Measurements from ENCODE around the gene SYT9.

The SYT9 gene

GRCh38 chr11:7435176-7435575, 183.5 kb downstream of the SYT9 start:
- Histone ChIP-seq H3K36me3 (replicated peaks) (no peaks in the 10 kb centered on the region), H3K9me3 (no peaks in the 10 kb centered on the region), H3K4me1 (no peaks in the 10 kb centered on the region; the same call in 1 of the 2 replicates), H3K4me3 (no peak overlapping the region), H3K27me3 (ENCODE audit: low read depth) (no peaks in the 10 kb centered on the region)
- in situ Hi-C loops (cut with MboI; ENCODE audit: low sequenced_read_pairs), result loop anchor here (25.0 kb wide), 1 partner anchor 298 kb away; no protein-coding TSS in a partner anchor
- DNase-seq (ENCODE audit: low spot score in 2 of 2), result no peak

GRCh38 chr11:7436146-7436545, 184.4 kb downstream of the SYT9 start:
- peak in 1 of 2 experiments; percentile 45 for DNase-seq (ENCODE audit: low spot score in 2 of 2)
- H3K4me3 ChIP-seq, result no peak overlapping the region
- H3K4me1 ChIP-seq, result no peaks in the 10 kb centered on the region; the same call in 1 of the 2 replicates
- no peaks in the 10 kb centered on the region for H3K9me3 ChIP-seq
- no peaks in the 10 kb centered on the region for H3K27me3 ChIP-seq (ENCODE audit: low read depth)
- in situ Hi-C loops (cut with MboI; ENCODE audit: low sequenced_read_pairs), result loop anchor here (25.0 kb wide), 1 partner anchor 299 kb away; no protein-coding TSS in a partner anchor
- H3K36me3 ChIP-seq (replicated peaks), result no peaks in the 10 kb centered on the region

- H3K27me3 ChIP-seq (ENCODE audit: low read depth), result no peaks in the 10 kb centered on the region
- H3K4me1 ChIP-seq, result no peaks in the 10 kb centered on the region; the same call in 1 of the 2 replicates
- H3K9me3 ChIP-seq, result no peaks in the 10 kb centered on the region
- in situ Hi-C loops (cut with MboI; ENCODE audit: low sequenced_read_pairs), result loop anchor here (25.0 kb wide), 1 partner anchor 299 kb away; no protein-coding TSS in a partner anchor
- no peaks in the 10 kb centered on the region for H3K36me3 ChIP-seq (replicated peaks)
- no peak overlapping the region for H3K4me3 ChIP-seq
- no peak for DNase-seq (ENCODE audit: low spot score in 2 of 2)
Observed at GRCh38 chr11:7436657-7437056, 185.0 kb downstream of the SYT9 start.

GRCh38 chr11:7437696-7438095, 186.0 kb downstream of the SYT9 start:
- H3K36me3 ChIP-seq (replicated peaks), result no peaks in the 10 kb centered on the region
- no peak for DNase-seq (ENCODE audit: low spot score in 2 of 2)
- no peak overlapping the region for H3K4me3 ChIP-seq
- in situ Hi-C loops (cut with MboI; ENCODE audit: low sequenced_read_pairs), result loop anchor here (25.0 kb wide), 1 partner anchor 300 kb away; no protein-coding TSS in a partner anchor
- no peaks in the 10 kb centered on the region for H3K9me3 ChIP-seq
- H3K4me1 ChIP-seq, result no peaks in the 10 kb centered on the region; the same call in 1 of the 2 replicates
- H3K27me3 ChIP-seq (ENCODE audit: low read depth), result no peaks in the 10 kb centered on the region

- Histone ChIP-seq H3K4me3 (no peak overlapping the region), H3K36me3 (replicated peaks) (no peaks in the 10 kb centered on the region), H3K9me3 (no peaks in the 10 kb centered on the region), H3K4me1 (no peaks in the 10 kb centered on the region; the same call in 1 of the 2 replicates), H3K27me3 (ENCODE audit: low read depth) (no peaks in the 10 kb centered on the region)
- no peak for DNase-seq (ENCODE audit: low spot score in 2 of 2)
- in situ Hi-C loops (cut with MboI; ENCODE audit: low sequenced_read_pairs), result loop anchor here (25.0 kb wide), 1 partner anchor 303 kb away; no protein-coding TSS in a partner anchor
Observed at GRCh38 chr11:7439746-7440320, 188.1 kb downstream of the SYT9 start.

GRCh38 chr11:7442588-7443215, 191.0 kb downstream of the SYT9 start:
- Histone ChIP-seq H3K27me3 (ENCODE audit: low read depth) (no peaks in the 10 kb centered on the region), H3K9me3 (no peaks in the 10 kb centered on the region), H3K4me1 (no peaks in the 10 kb centered on the region), H3K4me3 (no peak overlapping the region), H3K36me3 (replicated peaks) (no peaks in the 10 kb centered on the region)
- DNase-seq (ENCODE audit: low spot score in 2 of 2), result peak; percentile 62 to 89
- in situ Hi-C loops (cut with MboI; ENCODE audit: low sequenced_read_pairs), result loop anchor here (25.0 kb wide), 1 partner anchor 305 kb away; no protein-coding TSS in a partner anchor

GRCh38 chr11:7444091-7444981, 192.6 kb downstream of the SYT9 start:
- H3K27me3 ChIP-seq (ENCODE audit: low read depth), result no peaks in the 10 kb centered on the region
- DNase-seq (ENCODE audit: low spot score in 2 of 2), result peak in 1 of 2 experiments; percentile 34
- no peaks in the 10 kb centered on the region for H3K4me1 ChIP-seq
- no peaks in the 10 kb centered on the region for H3K36me3 ChIP-seq (replicated peaks)
- in situ Hi-C loops (cut with MboI; ENCODE audit: low sequenced_read_pairs), result loop anchor here (25.0 kb wide), 1 partner anchor 307 kb away; no protein-coding TSS in a partner anchor
- no peaks in the 10 kb centered on the region for H3K9me3 ChIP-seq
- no peak overlapping the region for H3K4me3 ChIP-seq

GRCh38 chr11:7445564-7445963, 193.9 kb downstream of the SYT9 start:
- Histone ChIP-seq H3K4me3 (no peak overlapping the region), H3K9me3 (no peaks in the 10 kb centered on the region), H3K36me3 (replicated peaks) (no peaks in the 10 kb centered on the region), H3K27me3 (ENCODE audit: low read depth) (no peaks in the 10 kb centered on the region), H3K4me1 (peaks cover 2% of the 10 kb centered on the region)
- DNase-seq (ENCODE audit: low spot score in 2 of 2), result no peak
- in situ Hi-C loops (cut with MboI; ENCODE audit: low sequenced_read_pairs), result loop anchor here (25.0 kb wide), 1 partner anchor 308 kb away; no protein-coding TSS in a partner anchor

- Histone ChIP-seq H3K4me1 (peaks cover 8% of the 10 kb centered on the region), H3K4me3 (no peak overlapping the region), H3K9me3 (no peaks in the 10 kb centered on the region), H3K36me3 (replicated peaks) (no peaks in the 10 kb centered on the region), H3K27me3 (ENCODE audit: low read depth) (no peaks in the 10 kb centered on the region)
- DNase-seq (ENCODE audit: low spot score in 2 of 2), result no peak
- in situ Hi-C loops (cut with MboI; ENCODE audit: low sequenced_read_pairs), result loop anchor here (25.0 kb wide), 1 partner anchor 311 kb away; no protein-coding TSS in a partner anchor
Observed at GRCh38 chr11:7448201-7448600, 196.5 kb downstream of the SYT9 start.

- in situ Hi-C loops (cut with MboI; ENCODE audit: low sequenced_read_pairs), result loop anchor here (25.0 kb wide), 1 partner anchor 312 kb away; no protein-coding TSS in a partner anchor
- Histone ChIP-seq H3K36me3 (replicated peaks) (no peaks in the 10 kb centered on the region), H3K4me3 (no peak overlapping the region), H3K9me3 (no peaks in the 10 kb centered on the region), H3K27me3 (ENCODE audit: low read depth) (no peaks in the 10 kb centered on the region), H3K4me1 (peaks cover 8% of the 10 kb centered on the region)
- DNase-seq (ENCODE audit: low spot score in 2 of 2), result no peak
Observed at GRCh38 chr11:7449211-7449840, 197.6 kb downstream of the SYT9 start.

GRCh38 chr11:7449841-7450214, 198.1 kb downstream of the SYT9 start:
- H3K36me3 ChIP-seq (replicated peaks), result no peaks in the 10 kb centered on the region
- in situ Hi-C loops (cut with MboI; ENCODE audit: low sequenced_read_pairs), result loop anchor here (25.0 kb wide), 1 partner anchor 313 kb away; no protein-coding TSS in a partner anchor
- no peaks in the 10 kb centered on the region for H3K27me3 ChIP-seq (ENCODE audit: low read depth)
- DNase-seq (ENCODE audit: low spot score in 2 of 2), result no peak
- peaks cover 8% of the 10 kb centered on the region for H3K4me1 ChIP-seq
- H3K4me3 ChIP-seq, result no peak overlapping the region
- no peaks in the 10 kb centered on the region for H3K9me3 ChIP-seq

GRCh38 chr11:7450836-7451235, 199.1 kb downstream of the SYT9 start:
- no peak for DNase-seq (ENCODE audit: low spot score in 2 of 2)

GRCh38 chr11:7451520-7451919, 199.8 kb downstream of the SYT9 start:
- DNase-seq (ENCODE audit: low spot score in 2 of 2), result no peak
- Histone ChIP-seq H3K27me3 (ENCODE audit: low read depth) (no peaks in the 10 kb centered on the region), H3K4me3 (no peak overlapping the region), H3K4me1 (peaks cover 8% of the 10 kb centered on the region), H3K9me3 (no peaks in the 10 kb centered on the region), H3K36me3 (replicated peaks) (no peaks in the 10 kb centered on the region)
- in situ Hi-C loops (cut with MboI; ENCODE audit: low sequenced_read_pairs), result no loop called here

More at GRCh38 chr11:7450836-7451235, 199.1 kb downstream of the SYT9 start:
- Histone ChIP-seq H3K9me3 (no peaks in the 10 kb centered on the region), H3K4me3 (no peak overlapping the region), H3K36me3 (replicated peaks) (no peaks in the 10 kb centered on the region), H3K27me3 (ENCODE audit: low read depth) (no peaks in the 10 kb centered on the region), H3K4me1 (peaks cover 8% of the 10 kb centered on the region)
- in situ Hi-C loops (cut with MboI; ENCODE audit: low sequenced_read_pairs), result no loop called here
